SK-N-SH (cell line): Measurements from ENCODE around the gene LRIF1. TPM values are rescaled to one million over a fixed set of nuclear protein-coding genes. Genes with fewer than 3 reads are reported as not detected.
"Not testable (repeated sequence)": the region's sequence is repeated elsewhere in the genome, so short reads cannot be mapped to it uniquely, and the experiment has no call there.

Experiments
- CTCF ChIA-PET: fragments of 300-600, 350-600 bp; formaldehyde crosslinking; extraction: SDS; loops from one replicate; lab custom pipeline; 2021; lab: Yijun Ruan, JAX
- POLR2A ChIA-PET: fragments of 350-600 bp; sonication (Branson Sonifier 250); formaldehyde crosslinking; extraction: SDS; loops from one replicate; lab custom pipeline; 2020; ENCODE audit warnings: antibody characterized with exemption, inconsistent platforms; lab: Yijun Ruan, JAX
- DNase-seq: peaks from one replicate; pipeline ENCODE4 v3.0.0; 2012
- H2AFZ ChIP-seq: fragments of 200-600 bp; sonication (generic); 2 replicates; pipeline ENCODE4 v1.8.1; 2016; ENCODE audit warnings: antibody characterized with exemption, mild to moderate bottlenecking, low read depth
- H3F3A ChIP-seq: fragments of 200-600 bp; sonication (generic); replicated peaks from 2 replicates; pipeline ENCODE3; 2016; ENCODE audit warnings: antibody characterized with exemption, mild to moderate bottlenecking; ENCODE audit not compliant: insufficient read depth
- H3K27ac ChIP-seq, 2 experiments: fragments of 200-500 bp in 1 of 2; fragments of 200-600 bp in 1 of 2; sonication (Bioruptor generic) in 1 of 2; sonication (generic), shearing (Covaris generic) in 1 of 2; 2 replicates each; pipeline versions ENCODE4 v1.5.1 to v1.6.1; 2014 to 2016; ENCODE audit warnings: low read depth in 2 of 2, inconsistent platforms in 1 of 2, low read length in 1 of 2, mild to moderate bottlenecking in 1 of 2, mixed read lengths in 1 of 2
- H3K27me3 ChIP-seq: fragments of 200-600 bp; sonication (generic), shearing (Covaris generic); 2 replicates; pipeline ENCODE4 v1.6.1; 2016; ENCODE audit warnings: mixed run types; ENCODE audit not compliant: insufficient read depth
- H3K36me3 ChIP-seq, 2 experiments: fragments of 200-500 bp in 1 of 2; fragments of 200-600 bp in 1 of 2; sonication (Bioruptor generic) in 1 of 2; sonication (generic) in 1 of 2; replicated peaks in 1 of 2; 2 replicates each; pipeline versions ENCODE3 to v1.5.1; 2014 to 2016; ENCODE audit warnings: low read length in 1 of 2, mild to moderate bottlenecking in 1 of 2; ENCODE audit not compliant: insufficient read depth in 2 of 2, control insufficient read depth in 1 of 2
- H3K4me1 ChIP-seq, 2 experiments: fragments of 200-500 bp in 1 of 2; fragments of 200-600 bp in 1 of 2; sonication (Bioruptor generic) in 1 of 2; sonication (generic), shearing (Covaris generic) in 1 of 2; 2 replicates each; pipeline versions ENCODE4 v1.5.1 to v1.6.1; 2014 to 2016; ENCODE audit warnings: low read depth in 1 of 2, low read length in 1 of 2, mixed run types in 1 of 2; ENCODE audit not compliant: insufficient read depth in 2 of 2, control insufficient read depth in 1 of 2
- H3K4me2 ChIP-seq: fragments of 200-600 bp; sonication (generic), shearing (Covaris generic); 2 replicates; pipeline ENCODE4 v1.6.1; 2017; ENCODE audit warnings: mixed run types
- H3K4me3 ChIP-seq, 2 experiments: fragments of 200-500 bp in 1 of 2; fragments of 200-600 bp in 1 of 2; sonication (Bioruptor generic) in 1 of 2; sonication (generic), shearing (Covaris generic) in 1 of 2; 2 replicates each; pipeline versions ENCODE4 v1.5.1 to v1.8.1; 2014 to 2016; ENCODE audit warnings: low read depth in 2 of 2, inconsistent platforms in 1 of 2, low read length in 1 of 2, mild to moderate bottlenecking in 1 of 2, mixed read lengths in 1 of 2, moderate library complexity in 1 of 2
- H3K79me2 ChIP-seq: fragments of 200-600 bp; sonication (generic); 2 replicates; pipeline ENCODE4 v1.8.1; 2017; ENCODE audit warnings: mild to moderate bottlenecking; ENCODE audit not compliant: insufficient read depth
- H3K9ac ChIP-seq: fragments of 200-600 bp; sonication (generic); 2 replicates; pipeline ENCODE4 v1.6.1; 2017; ENCODE audit warnings: mixed run types
- H3K9me2 ChIP-seq: fragments of 200-600 bp; sonication (generic); 2 replicates; pipeline ENCODE4 v1.6.1; 2017; ENCODE audit warnings: mixed run types
- H3K9me3 ChIP-seq: fragments of 200-600 bp; sonication (generic); 2 replicates; pipeline ENCODE4 v1.6.1; 2017; ENCODE audit warnings: mixed run types, mild to moderate bottlenecking, moderate library complexity
- H4K20me1 ChIP-seq: fragments of 200-600 bp; sonication (generic); 2 replicates; pipeline ENCODE4 v1.6.1; 2017; ENCODE audit warnings: mild to moderate bottlenecking, mixed run types; ENCODE audit not compliant: insufficient read depth
- CHD2 ChIP-seq: fragments of 150-350 bp; IDR thresholded peaks from 2 replicates; pipeline ENCODE4 v1.6.1; 2018; ENCODE audit warnings: low read length; ENCODE audit not compliant: partially characterized antibody
- ELF1 ChIP-seq: IDR thresholded peaks from 2 replicates; pipeline ENCODE4 v1.4.0; 2012
- GABPA ChIP-seq: IDR thresholded peaks from 2 replicates; pipeline ENCODE4 v1.4.0; 2012; ENCODE audit warnings: low read depth, mild to moderate bottlenecking
- GATA2 ChIP-seq: sonication (generic); formaldehyde crosslinking; IDR thresholded peaks from 2 replicates; pipeline ENCODE4 v1.5.0; 2020; ENCODE audit warnings: mild to moderate bottlenecking, missing genetic modification reagents
- IRF3 ChIP-seq: fragments of 150-350 bp; IDR thresholded peaks from 2 replicates; pipeline ENCODE4 v1.6.1; 2016; ENCODE audit warnings: mild to moderate bottlenecking, low read depth, low read length
- JUND ChIP-seq: IDR thresholded peaks from 2 replicates; pipeline ENCODE4 v1.4.0; 2012
- MAX ChIP-seq: IDR thresholded peaks from 2 replicates; pipeline ENCODE4 v1.4.0; 2012; ENCODE audit warnings: low read depth
- MEF2A ChIP-seq: IDR thresholded peaks from 2 replicates; pipeline ENCODE4 v1.4.0; 2012; ENCODE audit warnings: low read depth, borderline replicate concordance
- NFIC ChIP-seq: IDR thresholded peaks from 2 replicates; pipeline ENCODE4 v1.4.0; 2012; ENCODE audit warnings: borderline replicate concordance
- NRF1 ChIP-seq: IDR thresholded peaks from 2 replicates; pipeline ENCODE4 v1.6.1; 2012; ENCODE audit warnings: low read depth, mild to moderate bottlenecking, low read length
- RAD21 ChIP-seq: IDR thresholded peaks from 2 replicates; pipeline ENCODE4 v1.6.1; 2012; ENCODE audit warnings: mild to moderate bottlenecking, low read length
- SMC3 ChIP-seq: IDR thresholded peaks from 2 replicates; pipeline ENCODE4 v1.6.1; 2012; ENCODE audit warnings: low read depth, low read length, improper control_type of control experiment
- TCF12 ChIP-seq: IDR thresholded peaks from 2 replicates; pipeline ENCODE4 v1.4.0; 2012
- TEAD4 ChIP-seq: IDR thresholded peaks from 2 replicates; pipeline ENCODE4 v1.4.0; 2012; ENCODE audit warnings: mild to moderate bottlenecking, borderline replicate concordance; ENCODE audit not compliant: insufficient read depth
- USF1 ChIP-seq: IDR thresholded peaks from 2 replicates; pipeline ENCODE4 v1.4.0; 2012; ENCODE audit warnings: low read depth, borderline replicate concordance
- YY1 ChIP-seq: IDR thresholded peaks from 2 replicates; pipeline ENCODE4 v1.4.0; 2012; ENCODE audit warnings: low read depth, mild to moderate bottlenecking
- WGBS: methylation state at CpG from one replicate; pipeline ENCODE4 v1.1.6; 2017; ENCODE audit warnings: low lambda C conversion rate; 5-methylcytosine and 5-hydroxymethylcytosine counted together
- polyA plus RNA-seq, 3 experiments: library from polyadenylated mRNA; depleted of rRNA; stranded (reverse); fragments of >200 nt; gene quantifications; 2 replicates each; pipeline ENCODE4 v1.2.3, GENCODE V29; 2012

LRIF1 gene
- polyA plus RNA-seq, 1 of the 3 experiments (the other 2 are of a cell fraction) = 6.6 TPM

- no peak overlapping the region for H3K27ac ChIP-seq
- no peak overlapping the region for H3K9ac ChIP-seq
- no peaks in the 10 kb centered on the region for H3K79me2 ChIP-seq
- no peaks in the 10 kb centered on the region for H3F3A ChIP-seq
- no peaks in the 10 kb centered on the region for H4K20me1 ChIP-seq
- no peaks in the 10 kb centered on the region for H3K27me3 ChIP-seq
- H3K4me3 ChIP-seq = no peak overlapping the region
- H3K36me3 ChIP-seq = no peaks in the 10 kb centered on the region
- no peak for DNase-seq
- H3K9me2 ChIP-seq = no peaks in the 10 kb centered on the region
- TF ChIP-seq TEAD4 = no peak
- TF ChIP-seq MEF2A = no peak
- TF ChIP-seq ELF1 = no peak
- no peak for TF ChIP-seq NRF1
- TF ChIP-seq NFIC = no peak
- TF ChIP-seq YY1 = no peak
- TF ChIP-seq JUND = no peak
- TF ChIP-seq GATA2 (CRISPR knock-in tag) = no peak
- TF ChIP-seq RAD21 = no peak
- no peak for TF ChIP-seq TCF12
- TF ChIP-seq CHD2 = no peak
- TF ChIP-seq IRF3 = no peak
- no peak overlapping the region for H2AFZ ChIP-seq
- CTCF ChIA-PET = no interaction called here
- H3K4me1 ChIP-seq = no peaks in the 10 kb centered on the region
- POLR2A ChIA-PET = no interaction called here
- no peak overlapping the region for H3K4me2 ChIP-seq
- 6% methylated on average over 1 of the region's 1 CpG for WGBS
- no peaks in the 10 kb centered on the region for H3K9me3 ChIP-seq
Measured at GRCh38 chr1:110936567-110936966, 27.2 kb downstream of the LRIF1 start.

- H3K4me2 ChIP-seq, H4K20me1 ChIP-seq, H3K27ac ChIP-seq, H3K4me3 ChIP-seq, H3K79me2 ChIP-seq, H3F3A ChIP-seq, CTCF ChIA-PET, H3K9ac ChIP-seq, DNase-seq, H3K27me3 ChIP-seq, POLR2A ChIA-PET, H3K9me3 ChIP-seq, H3K9me2 ChIP-seq, H2AFZ ChIP-seq, H3K36me3 ChIP-seq, H3K4me1 ChIP-seq: not testable (repeated sequence)
- 71% methylated on average over 3 of the region's 3 CpGs for WGBS
Measured at GRCh38 chr1:110931097-110931496, 32.6 kb downstream of the LRIF1 start.

GRCh38 chr1:110928904-110929303 lies 34.8 kb downstream of the LRIF1 start:
- Histone ChIP-seq H3K27ac (no peak overlapping the region), H3K9ac (no peak overlapping the region), H3K4me3 (no peak overlapping the region), H3K9me2 (no peaks in the 10 kb centered on the region), H4K20me1 (no peaks in the 10 kb centered on the region), H3K4me1 (no peaks in the 10 kb centered on the region), H3F3A (no peaks in the 10 kb centered on the region), H3K4me2 (no peak overlapping the region), H3K36me3 (no peaks in the 10 kb centered on the region), H3K27me3 (no peaks in the 10 kb centered on the region), H3K9me3 (no peaks in the 10 kb centered on the region), H3K79me2 (no peaks in the 10 kb centered on the region), H2AFZ (no peak overlapping the region)
- no peak for DNase-seq
- CTCF ChIA-PET = no interaction called here
- no peak for TF ChIP-seq YY1
- no peak for TF ChIP-seq USF1
- no peak for TF ChIP-seq IRF3
- TF ChIP-seq SMC3 = no peak
- no peak for TF ChIP-seq GABPA
- TF ChIP-seq MAX = no peak
- TF ChIP-seq TCF12 = no peak
- TF ChIP-seq RAD21 = no peak
- POLR2A ChIA-PET = no interaction called here
- WGBS = 1% methylated on average over 2 of the region's 2 CpGs
